WTC11 (cell line): ENCODE results near the gene ELMO3.

ENCODE experiments used
- MAX ChIP-seq: sonication (generic); formaldehyde crosslinking; IDR thresholded peaks from 2 replicates; pipeline ENCODE4 v1.8.0; 2022; ENCODE audit warnings: mild to moderate bottlenecking, missing genetic modification reagents
- MXD4 ChIP-seq: fragments of 250-450 bp; sonication (Bioruptor Pico); IDR thresholded peaks from 2 replicates; pipeline ENCODE4 v1.8.0; 2021; ENCODE audit warnings: mild to moderate bottlenecking, moderate library complexity, borderline replicate concordance
- TF ChIP-seq, protein P1 (sequence below): fragments of 200-600 bp; IDR thresholded peaks from 2 replicates; pipeline ENCODE4 v1.8.0; 2022; ENCODE audit warnings: antibody characterized with exemption
- TF ChIP-seq, protein P2 (sequence below): sonication (generic); formaldehyde crosslinking; IDR thresholded peaks from 2 replicates; pipeline ENCODE4 v1.8.1; 2022; ENCODE audit warnings: mild to moderate bottlenecking, moderate library complexity, missing genetic modification reagents

DNA sequence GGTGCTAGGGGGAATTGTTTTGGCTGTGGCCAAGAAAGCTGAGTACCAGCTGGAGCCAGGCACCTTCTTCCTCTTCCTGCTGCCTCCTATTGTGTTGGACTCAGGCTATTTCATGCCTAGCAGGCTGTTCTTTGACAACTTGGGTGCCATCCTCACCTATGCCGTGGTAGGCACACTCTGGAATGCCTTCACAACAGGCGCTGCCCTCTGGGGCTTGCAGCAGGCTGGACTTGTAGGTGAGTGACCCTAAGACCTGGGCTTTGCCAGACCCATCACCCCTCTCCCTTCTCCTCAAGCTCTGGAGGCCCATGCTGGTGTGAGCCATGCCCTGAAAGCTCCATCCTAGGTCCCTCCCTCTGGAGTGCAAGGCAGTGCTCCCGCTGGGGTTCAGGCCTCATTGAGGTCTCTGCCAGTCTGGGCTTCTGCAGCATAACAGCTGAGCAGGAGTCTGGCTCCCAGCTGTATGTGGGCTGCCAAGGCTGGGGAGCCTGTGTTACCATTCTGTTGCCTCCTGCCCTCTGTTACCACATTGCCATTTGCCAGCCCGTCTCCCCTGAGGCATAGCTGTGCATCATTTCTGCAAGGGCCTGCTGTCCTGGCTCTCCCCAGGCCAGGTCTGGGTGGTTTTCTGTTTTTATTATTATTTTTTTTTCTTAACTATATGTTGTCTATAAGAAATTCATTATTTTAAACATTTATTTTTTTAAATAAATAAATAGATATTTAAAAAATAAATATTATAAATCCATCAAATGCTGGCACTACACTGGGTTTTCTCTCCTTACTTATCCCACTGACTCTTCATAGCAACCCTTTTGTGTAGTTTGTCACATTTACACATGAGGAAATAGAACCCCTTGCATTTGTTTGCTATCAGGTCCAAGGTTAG is 53.9 kb downstream of the ELMO3 start:
- TF ChIP-seq, protein P1, sequence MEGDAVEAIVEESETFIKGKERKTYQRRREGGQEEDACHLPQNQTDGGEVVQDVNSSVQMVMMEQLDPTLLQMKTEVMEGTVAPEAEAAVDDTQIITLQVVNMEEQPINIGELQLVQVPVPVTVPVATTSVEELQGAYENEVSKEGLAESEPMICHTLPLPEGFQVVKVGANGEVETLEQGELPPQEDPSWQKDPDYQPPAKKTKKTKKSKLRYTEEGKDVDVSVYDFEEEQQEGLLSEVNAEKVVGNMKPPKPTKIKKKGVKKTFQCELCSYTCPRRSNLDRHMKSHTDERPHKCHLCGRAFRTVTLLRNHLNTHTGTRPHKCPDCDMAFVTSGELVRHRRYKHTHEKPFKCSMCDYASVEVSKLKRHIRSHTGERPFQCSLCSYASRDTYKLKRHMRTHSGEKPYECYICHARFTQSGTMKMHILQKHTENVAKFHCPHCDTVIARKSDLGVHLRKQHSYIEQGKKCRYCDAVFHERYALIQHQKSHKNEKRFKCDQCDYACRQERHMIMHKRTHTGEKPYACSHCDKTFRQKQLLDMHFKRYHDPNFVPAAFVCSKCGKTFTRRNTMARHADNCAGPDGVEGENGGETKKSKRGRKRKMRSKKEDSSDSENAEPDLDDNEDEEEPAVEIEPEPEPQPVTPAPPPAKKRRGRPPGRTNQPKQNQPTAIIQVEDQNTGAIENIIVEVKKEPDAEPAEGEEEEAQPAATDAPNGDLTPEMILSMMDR, result no peak
- TF ChIP-seq MAX (CRISPR knock-in tag), result no peak
- TF ChIP-seq, protein P2, sequence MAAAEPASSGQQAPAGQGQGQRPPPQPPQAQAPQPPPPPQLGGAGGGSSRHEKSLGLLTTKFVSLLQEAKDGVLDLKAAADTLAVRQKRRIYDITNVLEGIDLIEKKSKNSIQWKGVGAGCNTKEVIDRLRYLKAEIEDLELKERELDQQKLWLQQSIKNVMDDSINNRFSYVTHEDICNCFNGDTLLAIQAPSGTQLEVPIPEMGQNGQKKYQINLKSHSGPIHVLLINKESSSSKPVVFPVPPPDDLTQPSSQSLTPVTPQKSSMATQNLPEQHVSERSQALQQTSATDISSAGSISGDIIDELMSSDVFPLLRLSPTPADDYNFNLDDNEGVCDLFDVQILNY (CRISPR knock-in tag), result no peak
- no peak for TF ChIP-seq MXD4 (CRISPR knock-in tag)
